Stimulated activated CD4-positive, alpha-beta T cell treated with anti-CD3 and anti-CD28 coated beads, Interleukin-1b, Interleukin-23, amount 100 ng/mL, for 4 hours (primary cell): Measurements from ENCODE around the gene ICAM5.

Source experiments
- DNase-seq, 2 donors: peaks; one replicate each; pipeline ENCODE4 v3.0.0-alpha.2; 2020; ENCODE audit warnings: low read depth in 2 of 2

The ICAM5 gene

DNA sequence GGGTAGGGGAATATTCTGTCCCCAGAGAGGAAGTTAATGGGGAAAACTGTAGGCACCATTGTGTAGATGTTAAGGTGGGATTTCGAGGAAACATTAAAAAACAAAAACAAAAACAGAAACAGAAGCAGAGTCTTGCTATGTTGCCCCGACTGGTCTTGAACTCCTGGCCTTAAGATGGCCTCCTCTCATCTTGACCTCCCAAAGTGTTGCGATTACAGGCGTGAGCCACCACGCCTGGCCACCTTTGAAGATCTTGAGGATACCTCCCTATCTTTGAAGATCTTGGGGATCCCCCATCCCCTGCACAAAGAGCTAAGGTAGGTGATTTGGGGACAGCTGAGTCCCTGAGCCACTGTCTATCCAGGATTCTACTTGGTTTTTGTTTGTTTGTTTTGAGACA, 50.2 kb downstream of the ICAM5 start:
- no peak for DNase-seq

DNA sequence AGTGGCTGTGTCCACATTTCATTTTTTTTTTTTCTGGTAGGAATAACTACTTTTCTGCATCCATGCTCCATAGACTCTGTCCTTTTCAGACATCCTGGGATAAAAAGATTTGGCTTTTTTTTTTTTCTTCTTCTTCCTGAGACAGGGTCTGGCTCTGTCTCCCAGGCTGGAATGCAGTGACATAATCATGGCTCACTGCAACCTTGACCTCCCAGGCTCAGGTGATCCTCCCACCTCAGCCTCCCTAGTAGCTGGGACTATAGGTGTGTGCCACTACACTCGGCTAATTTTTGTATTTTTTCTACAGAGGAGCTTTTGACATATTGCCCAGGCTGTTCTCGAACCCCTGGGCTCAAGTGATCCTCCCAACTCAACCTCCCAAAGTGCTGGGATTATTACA, 53.7 kb downstream of the ICAM5 start:
- DNase-seq: no peak

DNA sequence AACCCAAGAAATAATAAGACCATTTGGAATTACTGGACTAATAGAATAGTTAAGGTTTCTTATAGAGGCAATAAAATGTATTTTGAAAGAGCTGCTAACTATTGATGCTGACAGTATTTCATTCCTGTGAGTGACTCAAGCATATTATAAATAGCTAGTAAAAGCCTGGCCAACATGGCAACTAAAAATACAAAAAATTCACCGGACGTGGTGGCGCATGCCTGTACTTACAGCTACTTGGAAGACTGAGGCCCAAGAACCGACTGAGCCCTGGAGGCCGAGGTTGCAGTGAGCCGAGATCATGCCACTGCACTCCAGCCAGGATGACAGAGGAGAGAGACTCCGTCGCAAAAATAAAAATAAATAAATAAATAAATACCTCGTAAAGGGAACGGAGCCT, 55.0 kb downstream of the ICAM5 start:
- no peak for DNase-seq
